Sigmoid colon (tissue), 4 donors: ENCODE measurements around the gene TPRX1.

Experiments
- EP300 ChIP-seq, 4 donors: sonication (generic); formaldehyde crosslinking; IDR thresholded peaks; one replicate each; pipeline ENCODE4 v1.6.1; 2017; ENCODE audit warnings: antibody characterized with exemption in 4 of 4
- POLR2A ChIP-seq, 2 donors: fragments of 450-650 bp; IDR thresholded peaks; one replicate each; pipeline ENCODE4 v1.6.1; 2016; ENCODE audit warnings: antibody characterized with exemption in 2 of 2, mild to moderate bottlenecking in 2 of 2, moderate library complexity in 2 of 2
- POLR2AphosphoS5 ChIP-seq, 4 donors: sonication (generic); formaldehyde crosslinking; IDR thresholded peaks; one replicate each; pipeline ENCODE4 v1.6.1; 2017; ENCODE audit warnings: antibody characterized with exemption in 4 of 4
- TF ChIP-seq, protein P1 (sequence below), 4 experiments: fragments of 450-650 bp in 3 of 4; fragments of 200-600 bp in 1 of 4; IDR thresholded peaks; one replicate each; pipeline ENCODE4 v1.5.1; 2016 to 2019; ENCODE audit warnings: antibody characterized with exemption in 4 of 4, mild to moderate bottlenecking in 3 of 4, moderate library complexity in 2 of 4

DNA sequence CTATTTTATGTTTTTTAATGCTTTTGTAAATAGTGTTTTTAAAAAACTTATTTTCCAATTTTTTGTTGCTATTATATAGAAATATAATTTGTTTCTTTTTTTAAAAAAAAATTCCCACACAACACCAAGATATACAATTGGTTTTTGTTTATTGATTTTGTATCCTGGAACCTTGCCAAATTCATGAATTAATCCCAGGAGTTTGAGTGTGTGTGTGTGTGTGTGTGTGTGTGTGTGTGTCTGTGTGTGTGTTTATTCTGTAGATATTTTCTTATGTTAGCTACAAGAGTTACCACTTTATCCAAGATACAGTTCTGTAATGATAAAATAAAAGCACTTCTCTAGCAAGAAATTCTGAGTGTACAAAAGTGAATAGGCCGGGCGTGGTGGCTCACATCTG, 7.6 kb downstream of the TPRX1 start:
- TF ChIP-seq POLR2A (IDR thresholded peaks at IDR 0.05) (no peak), POLR2AphosphoS5 (IDR thresholded peaks at IDR 0.05) (no peak), EP300 (IDR thresholded peaks at IDR 0.05) (no peak)
- TF ChIP-seq, protein P1, sequence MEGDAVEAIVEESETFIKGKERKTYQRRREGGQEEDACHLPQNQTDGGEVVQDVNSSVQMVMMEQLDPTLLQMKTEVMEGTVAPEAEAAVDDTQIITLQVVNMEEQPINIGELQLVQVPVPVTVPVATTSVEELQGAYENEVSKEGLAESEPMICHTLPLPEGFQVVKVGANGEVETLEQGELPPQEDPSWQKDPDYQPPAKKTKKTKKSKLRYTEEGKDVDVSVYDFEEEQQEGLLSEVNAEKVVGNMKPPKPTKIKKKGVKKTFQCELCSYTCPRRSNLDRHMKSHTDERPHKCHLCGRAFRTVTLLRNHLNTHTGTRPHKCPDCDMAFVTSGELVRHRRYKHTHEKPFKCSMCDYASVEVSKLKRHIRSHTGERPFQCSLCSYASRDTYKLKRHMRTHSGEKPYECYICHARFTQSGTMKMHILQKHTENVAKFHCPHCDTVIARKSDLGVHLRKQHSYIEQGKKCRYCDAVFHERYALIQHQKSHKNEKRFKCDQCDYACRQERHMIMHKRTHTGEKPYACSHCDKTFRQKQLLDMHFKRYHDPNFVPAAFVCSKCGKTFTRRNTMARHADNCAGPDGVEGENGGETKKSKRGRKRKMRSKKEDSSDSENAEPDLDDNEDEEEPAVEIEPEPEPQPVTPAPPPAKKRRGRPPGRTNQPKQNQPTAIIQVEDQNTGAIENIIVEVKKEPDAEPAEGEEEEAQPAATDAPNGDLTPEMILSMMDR (IDR thresholded peaks at IDR 0.05) = no peak
